ENCODE measurements around the gene SPG21.

Gene SPG21

GRCh38 chr15:64991536-64992135, 1.9 kb upstream of the SPG21 start:
- DNase-seq = peak; percentile 81

- no peak for DNase-seq
Observed at GRCh38 chr15:64990168-64990470, 405 bp upstream of the SPG21 start.

GRCh38 chr15:64987136-64987535, 2.6 kb downstream of the SPG21 start:
- no peak for DNase-seq

GRCh38 chr15:64985366-64986033, 4.2 kb downstream of the SPG21 start:
- DNase-seq = no peak

- DNase-seq = no peak
Observed at GRCh38 chr15:64982472-64982871, 7.2 kb downstream of the SPG21 start.

GRCh38 chr15:64981812-64982431, 7.8 kb downstream of the SPG21 start:
- DNase-seq = no peak

- DNase-seq = no peak
Observed at GRCh38 chr15:64979252-64979710, 10.4 kb downstream of the SPG21 start.

- DNase-seq = no peak
Observed at GRCh38 chr15:64975390-64975789, 14.3 kb downstream of the SPG21 start.

- no peak for DNase-seq
Observed at GRCh38 chr15:64970698-64971097, 19.0 kb downstream of the SPG21 start.

- no peak for DNase-seq
Observed at GRCh38 chr15:64969401-64969800, 20.3 kb downstream of the SPG21 start.

GRCh38 chr15:64961013-64961412, 28.7 kb downstream of the SPG21 start:
- no peak for DNase-seq

- DNase-seq = no peak
Observed at GRCh38 chr15:64960153-64960552, 29.6 kb downstream of the SPG21 start.

GRCh38 chr15:64959128-64959527, 30.6 kb downstream of the SPG21 start:
- no peak for DNase-seq

GRCh38 chr15:64954395-64954794, 35.3 kb downstream of the SPG21 start:
- no peak for DNase-seq

GRCh38 chr15:64951777-64952418, 37.8 kb downstream of the SPG21 start:
- no peak for DNase-seq

GRCh38 chr15:64950888-64951287, 38.8 kb downstream of the SPG21 start:
- no peak for DNase-seq

- no peak for DNase-seq
Observed at GRCh38 chr15:64949383-64950186, 40.1 kb downstream of the SPG21 start.

- no peak for DNase-seq
Observed at GRCh38 chr15:64948916-64949315, 40.8 kb downstream of the SPG21 start.

- DNase-seq = no peak
Observed at GRCh38 chr15:64947211-64947610, 42.5 kb downstream of the SPG21 start.

- DNase-seq = no peak
Observed at GRCh38 chr15:64944961-64945360, 44.8 kb downstream of the SPG21 start.

GRCh38 chr15:64943512-64944225, 46.0 kb downstream of the SPG21 start:
- no peak for DNase-seq

- no peak for DNase-seq
Observed at GRCh38 chr15:64942356-64942755, 47.4 kb downstream of the SPG21 start.

Measured in left hindlimb (tissue), 1 donor.